Chondrocyte (in vitro differentiated cells): ENCODE measurements around the gene KLRC3. TPM values are rescaled to one million over a fixed set of nuclear protein-coding genes. Genes with fewer than 3 reads are reported as not detected.
"Not testable (repeated sequence)": the region's sequence is repeated elsewhere in the genome, so short reads cannot be mapped to it uniquely, and the experiment has no call there.

ENCODE experiments used
- DNase-seq: peaks from one replicate; pipeline ENCODE4 v3.0.0; 2021; ENCODE audit warnings: mixed read lengths, low spot score
- H3K27ac Mint-ChIP-seq: one replicate; pipeline ENCODE4 v1.8.0; 2021; ENCODE audit warnings: mild to moderate bottlenecking, moderate library complexity, mixed read lengths; ENCODE audit not compliant: unreplicated experiment
- H3K27me3 Mint-ChIP-seq: 2 replicates; pipeline ENCODE4 v1.8.0; 2021; ENCODE audit warnings: low read depth, mixed read lengths
- H3K36me3 Mint-ChIP-seq: 2 replicates; pipeline ENCODE4 v1.8.0; 2021; ENCODE audit warnings: low read depth, mixed read lengths
- H3K4me1 Mint-ChIP-seq: 2 replicates; pipeline ENCODE4 v1.8.0; 2021; ENCODE audit warnings: low read depth, mild to moderate bottlenecking, mixed read lengths
- H3K4me3 Mint-ChIP-seq: one replicate; pipeline ENCODE4 v1.8.0; 2021; ENCODE audit warnings: mild to moderate bottlenecking, moderate library complexity, mixed read lengths; ENCODE audit not compliant: unreplicated experiment
- H3K9me3 Mint-ChIP-seq: 2 replicates; pipeline ENCODE4 v1.8.0; 2021; ENCODE audit warnings: low read depth, mixed read lengths
- CTCF ChIP-seq: fragments of 200-600 bp; sonication (generic); IDR thresholded peaks from 2 replicates; pipeline ENCODE4 v1.5.0; 2021; ENCODE audit warnings: antibody characterized with exemption, mild to moderate bottlenecking, moderate library complexity
- total RNA-seq: library from RNA; stranded (reverse); gene quantifications from 3 replicates; pipeline ENCODE4 v1.2.1, GENCODE V29; 2021

Gene KLRC3
- total RNA-seq, 1 donor from 2014 or later = not detected

- no peak for DNase-seq
Measured at GRCh38 chr12:10386857-10387256, 33.5 kb downstream of the KLRC3 start.

GRCh38 chr12:10385166-10385613, 35.2 kb downstream of the KLRC3 start:
- TF ChIP-seq CTCF = no peak
- H3K9me3 Mint-ChIP-seq = peaks cover 14% of the 10 kb centered on the region
- no peak overlapping the region for H3K4me3 Mint-ChIP-seq
- H3K27me3 Mint-ChIP-seq = no peaks in the 10 kb centered on the region
- peaks cover 1% of the 10 kb centered on the region for H3K36me3 Mint-ChIP-seq
- H3K4me1 Mint-ChIP-seq = peaks cover 26% of the 10 kb centered on the region
- no peak for DNase-seq
- H3K27ac Mint-ChIP-seq = peak overlapping the region; percentile 88

More at GRCh38 chr12:10386857-10387256, 33.5 kb downstream of the KLRC3 start:
- no peak for TF ChIP-seq CTCF
- Mint-ChIP-seq H3K4me1 (peaks cover 29% of the 10 kb centered on the region), H3K4me3 (no peak overlapping the region), H3K27me3 (no peaks in the 10 kb centered on the region), H3K27ac (no peak overlapping the region), H3K36me3 (peaks cover 1% of the 10 kb centered on the region), H3K9me3 (peaks cover 14% of the 10 kb centered on the region)

- Mint-ChIP-seq H3K4me1 (peaks cover 24% of the 10 kb centered on the region), H3K27ac (peak overlapping the region; percentile 18), H3K9me3 (peaks cover 14% of the 10 kb centered on the region), H3K27me3 (no peaks in the 10 kb centered on the region), H3K36me3 (peaks cover 1% of the 10 kb centered on the region), H3K4me3 (no peak overlapping the region)
- no peak for TF ChIP-seq CTCF
- no peak for DNase-seq
Measured at GRCh38 chr12:10384191-10384590, 36.2 kb downstream of the KLRC3 start.

GRCh38 chr12:10381928-10382628, 38.3 kb downstream of the KLRC3 start:
- H3K9me3 Mint-ChIP-seq = peaks cover 14% of the 10 kb centered on the region
- H3K36me3 Mint-ChIP-seq = peaks cover 1% of the 10 kb centered on the region
- H3K4me1 Mint-ChIP-seq = peaks cover 17% of the 10 kb centered on the region
- TF ChIP-seq CTCF = no peak
- no peak overlapping the region for H3K27ac Mint-ChIP-seq
- no peaks in the 10 kb centered on the region for H3K27me3 Mint-ChIP-seq
- no peak overlapping the region for H3K4me3 Mint-ChIP-seq
- no peak for DNase-seq

- not testable (repeated sequence) for H3K36me3 Mint-ChIP-seq, H3K4me1 Mint-ChIP-seq, H3K9me3 Mint-ChIP-seq, H3K27ac Mint-ChIP-seq, H3K27me3 Mint-ChIP-seq, H3K4me3 Mint-ChIP-seq, DNase-seq
Measured at GRCh38 chr12:10378737-10379136, 41.7 kb downstream of the KLRC3 start.

GRCh38 chr12:10374624-10375018, 45.8 kb downstream of the KLRC3 start:
- no peaks in the 10 kb centered on the region for H3K27me3 Mint-ChIP-seq
- no peak overlapping the region for H3K27ac Mint-ChIP-seq
- no peak overlapping the region for H3K4me3 Mint-ChIP-seq
- H3K36me3 Mint-ChIP-seq = no peaks in the 10 kb centered on the region
- DNase-seq = no peak
- peaks cover 4% of the 10 kb centered on the region for H3K9me3 Mint-ChIP-seq
- H3K4me1 Mint-ChIP-seq = peaks cover 3% of the 10 kb centered on the region
- TF ChIP-seq CTCF = no peak
